ENCODE results near the gene SIN3A. TPM values are rescaled to one million over a fixed set of nuclear protein-coding genes. Genes with fewer than 3 reads are reported as not detected.
A peak's percentile ranks its signal among the peaks of the same experiment; 100 is the strongest.
"Not testable (repeated sequence)": the region's sequence is repeated elsewhere in the genome, so short reads cannot be mapped to it uniquely, and the experiment has no call there.

Gene SIN3A
- 10 to 100 TPM; 14.6 to 62.6 (median 26.3) TPM for total RNA-seq

DNA sequence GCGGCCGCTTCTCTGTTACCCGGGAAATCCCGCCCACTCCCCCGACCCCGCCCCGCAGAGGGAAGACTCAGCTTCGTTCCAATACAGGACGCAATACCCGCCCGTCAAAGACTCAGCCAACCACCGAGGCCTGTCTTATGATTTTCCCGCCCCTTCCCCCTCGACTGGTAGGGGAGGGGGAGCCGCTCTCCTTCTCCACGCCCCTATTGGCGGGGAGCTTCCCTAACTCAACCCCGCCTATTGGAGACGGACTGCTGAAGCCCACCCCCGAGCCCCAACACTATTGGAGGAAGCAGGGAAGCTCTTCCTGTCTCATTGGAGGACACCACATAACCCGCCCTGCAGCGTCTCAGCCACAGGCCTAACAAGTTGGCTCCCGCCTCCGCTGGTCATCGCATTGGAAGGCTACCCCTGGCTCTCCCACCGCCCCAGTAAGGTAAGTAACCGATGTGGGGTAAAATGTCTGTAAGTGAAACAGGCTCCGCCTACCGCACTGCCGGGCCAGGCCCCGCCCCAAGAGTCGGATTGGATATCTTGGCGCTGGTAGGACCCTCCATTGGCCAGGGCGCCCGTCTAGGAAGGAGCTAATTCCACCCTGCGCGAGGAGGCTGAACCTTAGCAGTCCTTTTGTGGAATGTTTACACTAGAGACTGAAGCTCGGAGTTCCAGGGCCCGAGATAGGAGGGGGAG lies at the start of gene SIN3A:
Gene SIN3A, minus strand, starts transcription at position 17 of the 690 bp plus-strand sequence. CDS start 21,315 bp downstream, outside the sequence.
- H3K4me3 ChIP-seq = peak within 1 kb of the TSS; percentile 44 to 96 (median 78)
- peak within 1 kb of the TSS; percentile 77 to 83 for H3K27ac ChIP-seq
- in situ Hi-C loops (cut with MboI; ENCODE audit: low pct_unique_long_range_greater_than_20kb in 2 of 9, low sequenced_read_pairs in 9 of 9, unreplicated experiment in 9 of 9) = no loop called here
- WGBS, 10 experiments = 0 to 1% (median 0%) methylated on average over 5 to 18 of the region's 39 CpGs; no CpG with 5 or more reads in 6 of the 10 experiments
- peak; percentile 29 to 76 (median 72) for ATAC-seq (replicated peaks in 6 of 8)
- H3K4me1 ChIP-seq (replicated peaks in 1 of 2) = peaks cover 0 to 3% of the 10 kb centered on the region in 2 donors

DNA sequence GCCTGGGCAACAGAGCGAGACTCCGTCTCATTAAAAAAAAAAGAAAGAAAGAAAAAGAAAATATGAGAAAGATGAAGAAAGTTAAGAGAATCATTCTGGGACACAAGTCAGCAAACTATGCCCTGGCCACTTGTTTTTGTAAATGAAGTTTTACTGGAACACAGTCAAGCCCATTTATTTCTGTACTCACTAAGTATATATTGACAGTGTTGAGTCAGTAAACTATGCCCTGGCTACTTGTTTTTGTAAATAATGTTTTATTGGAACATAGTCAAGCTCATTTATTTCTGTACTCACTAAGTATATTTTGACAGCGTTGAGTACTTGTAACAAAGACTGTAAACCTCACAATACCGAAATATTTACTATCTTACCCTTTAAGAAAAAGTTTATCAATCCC lies 42.2 kb upstream of the SIN3A start:
- Histone ChIP-seq H3K4me1 (replicated peaks in 1 of 2) (no peaks in the 10 kb centered on the region), H3K4me3 (no peak overlapping the region), H3K27ac (no peak overlapping the region)
- ATAC-seq (replicated peaks in 6 of 8) = no peak
- in situ Hi-C loops (cut with MboI; ENCODE audit: low pct_unique_long_range_greater_than_20kb in 2 of 9, low sequenced_read_pairs in 9 of 9, unreplicated experiment in 9 of 9) = no loop called here
- WGBS, 10 experiments = 88 to 100% (median 92%) methylated on average over 2 to 4 of the region's 4 CpGs

DNA sequence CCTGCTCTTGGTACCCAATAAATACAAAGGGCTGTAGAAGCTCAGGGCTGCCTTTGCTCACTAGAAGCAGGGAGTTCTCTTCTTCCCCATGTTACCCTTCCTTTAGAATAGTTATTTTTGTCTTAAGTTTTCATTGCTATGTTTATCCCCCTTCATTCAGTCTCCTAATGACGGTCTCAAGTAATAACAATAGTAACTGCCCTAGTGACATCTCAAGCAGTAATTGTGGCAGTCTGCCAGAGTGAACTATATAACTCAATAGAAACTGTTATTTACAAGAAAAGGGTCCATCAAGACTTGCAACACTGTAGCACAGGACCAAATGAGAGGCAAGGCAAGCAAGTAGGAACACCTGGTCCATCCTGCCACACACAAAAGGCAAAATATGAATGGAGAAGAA lies 32.5 kb upstream of the SIN3A start:
- in situ Hi-C loops (cut with MboI; ENCODE audit: low pct_unique_long_range_greater_than_20kb in 2 of 9, low sequenced_read_pairs in 9 of 9, unreplicated experiment in 9 of 9) = no loop called here
- H3K27ac ChIP-seq = no peak overlapping the region
- 71 to 100% (median 94%) methylated on average over 1 of the region's 1 CpG; no CpG with 5 or more reads in 4 of the 10 experiments for WGBS, 10 experiments
- peak in 1 of 8 experiments; percentile 24 for ATAC-seq (replicated peaks in 6 of 8)
- no peak overlapping the region for H3K4me3 ChIP-seq
- H3K4me1 ChIP-seq (replicated peaks in 1 of 2) = no peaks in the 10 kb centered on the region

GRCh38 chr15:75483556-75483955 lies 32.1 kb upstream of the SIN3A start:
- in situ Hi-C loops (cut with MboI; ENCODE audit: low pct_unique_long_range_greater_than_20kb in 2 of 9, low sequenced_read_pairs in 9 of 9, unreplicated experiment in 9 of 9); H3K4me1 ChIP-seq (replicated peaks in 1 of 2); ATAC-seq (replicated peaks in 6 of 8); H3K4me3 ChIP-seq; H3K27ac ChIP-seq: not testable (repeated sequence)
- WGBS, 10 experiments = 61 to 100% (median 96%) methylated on average over 1 to 5 of the region's 5 CpGs; no CpG with 5 or more reads in 1 of the 10 experiments

- no peak for ATAC-seq (replicated peaks in 6 of 8)
- H3K27ac ChIP-seq = no peak overlapping the region
- in situ Hi-C loops (cut with MboI; ENCODE audit: low pct_unique_long_range_greater_than_20kb in 2 of 9, low sequenced_read_pairs in 9 of 9, unreplicated experiment in 9 of 9) = no loop called here
- no peaks in the 10 kb centered on the region for H3K4me1 ChIP-seq (replicated peaks in 1 of 2)
- WGBS, 10 experiments = 86 to 100% (median 100%) methylated on average over 1 of the region's 1 CpG; no CpG with 5 or more reads in 4 of the 10 experiments
- no peak overlapping the region for H3K4me3 ChIP-seq
Observed at GRCh38 chr15:75483106-75483505, 31.6 kb upstream of the SIN3A start.

- H3K4me3 ChIP-seq; H3K4me1 ChIP-seq (replicated peaks in 1 of 2); ATAC-seq (replicated peaks in 6 of 8); H3K27ac ChIP-seq; in situ Hi-C loops (cut with MboI; ENCODE audit: low pct_unique_long_range_greater_than_20kb in 2 of 9, low sequenced_read_pairs in 9 of 9, unreplicated experiment in 9 of 9): not testable (repeated sequence)
- 100% methylated on average over 2 to 3 of the region's 54 CpGs; no CpG with 5 or more reads in 8 of the 10 experiments for WGBS, 10 experiments
Observed at GRCh38 chr15:75480463-75480862, 29.0 kb upstream of the SIN3A start.

DNA sequence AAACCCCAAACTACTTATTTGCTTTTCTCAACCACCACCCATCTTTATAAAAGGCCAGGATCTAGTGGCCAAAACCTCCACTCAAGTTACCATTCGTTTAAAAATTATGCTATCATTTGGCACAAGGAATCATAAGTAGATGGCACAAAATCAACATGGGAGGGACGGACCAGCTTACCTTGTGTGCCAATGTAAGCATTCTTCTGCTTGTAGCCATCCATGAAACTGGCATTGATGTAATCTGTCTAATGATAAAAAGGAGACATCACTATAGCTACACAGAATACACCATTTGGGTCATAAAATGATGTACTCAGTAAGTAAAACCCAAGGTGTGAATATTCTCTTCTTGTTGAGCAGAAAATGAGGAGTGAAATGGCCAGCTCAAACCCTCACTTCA lies 28.2 kb upstream of the SIN3A start:
- H3K4me3 ChIP-seq = no peak overlapping the region
- 75 to 100% (median 100%) methylated on average over 1 to 2 of the region's 2 CpGs; no CpG with 5 or more reads in 2 of the 10 experiments for WGBS, 10 experiments
- no peak for ATAC-seq (replicated peaks in 6 of 8)
- in situ Hi-C loops (cut with MboI; ENCODE audit: low pct_unique_long_range_greater_than_20kb in 2 of 9, low sequenced_read_pairs in 9 of 9, unreplicated experiment in 9 of 9) = no loop called here
- H3K27ac ChIP-seq = no peak overlapping the region
- H3K4me1 ChIP-seq (replicated peaks in 1 of 2) = no peaks in the 10 kb centered on the region

- in situ Hi-C loops (cut with MboI; ENCODE audit: low pct_unique_long_range_greater_than_20kb in 2 of 9, low sequenced_read_pairs in 9 of 9, unreplicated experiment in 9 of 9); ATAC-seq (replicated peaks in 6 of 8); H3K4me1 ChIP-seq (replicated peaks in 1 of 2); H3K27ac ChIP-seq; H3K4me3 ChIP-seq: not testable (repeated sequence)
- WGBS, 10 experiments = 80 to 100% (median 100%) methylated on average over 1 to 5 of the region's 5 CpGs; no CpG with 5 or more reads in 1 of the 10 experiments
Observed at GRCh38 chr15:75477094-75477493, 25.6 kb upstream of the SIN3A start.

GRCh38 chr15:75468913-75469598 lies 17.6 kb upstream of the SIN3A start:
- no peak overlapping the region for H3K4me3 ChIP-seq
- in situ Hi-C loops (cut with MboI; ENCODE audit: low pct_unique_long_range_greater_than_20kb in 2 of 9, low sequenced_read_pairs in 9 of 9, unreplicated experiment in 9 of 9) = no loop called here
- WGBS, 10 experiments = 67 to 100% (median 95%) methylated on average over 1 to 2 of the region's 2 CpGs; no CpG with 5 or more reads in 6 of the 10 experiments
- H3K4me1 ChIP-seq (replicated peaks in 1 of 2) = no peaks in the 10 kb centered on the region
- H3K27ac ChIP-seq = no peak overlapping the region
- ATAC-seq (replicated peaks in 6 of 8) = peak in 2 of 8 experiments; percentile 33 to 66

- ATAC-seq (replicated peaks in 6 of 8) = no peak
- Histone ChIP-seq H3K27ac (no peak overlapping the region), H3K4me1 (replicated peaks in 1 of 2) (peaks cover 2 to 7% of the 10 kb centered on the region in 2 donors), H3K4me3 (no peak overlapping the region)
- 40 to 100% (median 79%) methylated on average over 1 to 2 of the region's 4 CpGs; no CpG with 5 or more reads in 4 of the 10 experiments for WGBS, 10 experiments
- in situ Hi-C loops (cut with MboI; ENCODE audit: low pct_unique_long_range_greater_than_20kb in 2 of 9, low sequenced_read_pairs in 9 of 9, unreplicated experiment in 9 of 9) = no loop called here
Observed at GRCh38 chr15:75460646-75461045, 9.2 kb upstream of the SIN3A start.

DNA sequence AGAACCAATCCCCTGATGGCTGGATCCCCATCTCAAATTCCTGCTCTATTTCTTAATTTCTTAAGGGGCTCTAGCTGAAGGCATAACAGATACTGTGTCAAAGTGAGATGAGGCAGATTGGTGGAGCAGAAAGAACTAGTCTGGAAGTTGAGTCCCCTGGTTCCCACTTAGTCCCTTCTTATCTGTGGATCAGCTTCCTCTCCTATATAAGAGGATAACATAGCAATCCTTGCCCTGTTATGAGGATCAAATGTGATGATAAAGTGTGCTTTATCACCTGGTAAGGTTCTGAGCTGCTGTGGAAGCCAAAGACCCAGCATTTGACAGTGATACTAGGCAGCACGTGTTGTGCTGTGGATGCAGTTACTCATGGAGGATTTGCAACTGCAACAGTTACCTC lies 8.1 kb upstream of the SIN3A start:
- 0 to 100% (median 100%) methylated on average over 1 of the region's 1 CpG; no CpG with 5 or more reads in 5 of the 10 experiments for WGBS, 10 experiments
- Histone ChIP-seq H3K4me3 (no peak overlapping the region), H3K4me1 (replicated peaks in 1 of 2) (peaks cover 2 to 7% of the 10 kb centered on the region in 2 donors), H3K27ac (no peak overlapping the region)
- in situ Hi-C loops (cut with MboI; ENCODE audit: low pct_unique_long_range_greater_than_20kb in 2 of 9, low sequenced_read_pairs in 9 of 9, unreplicated experiment in 9 of 9) = no loop called here
- ATAC-seq (replicated peaks in 6 of 8) = no peak

DNA sequence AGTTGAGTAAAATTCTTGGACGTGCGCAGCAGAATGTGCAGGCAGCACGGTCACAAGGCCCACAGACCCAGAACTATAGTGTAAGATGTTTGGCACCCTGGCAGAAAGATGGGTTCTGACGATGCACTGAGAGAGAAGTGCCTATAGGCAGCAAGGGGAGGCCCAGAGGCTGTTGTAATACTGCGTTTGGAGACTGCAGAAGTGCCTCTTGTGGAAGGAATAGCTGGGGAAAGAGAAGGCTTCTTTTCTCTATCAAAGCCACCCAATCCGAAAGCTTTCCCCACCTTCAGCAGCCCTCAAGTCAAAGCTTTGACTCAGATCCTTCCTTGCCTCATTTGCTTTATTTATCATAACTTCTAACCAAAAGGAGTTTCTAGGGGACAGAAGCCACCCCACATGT lies 5.2 kb upstream of the SIN3A start:
- WGBS, 10 experiments = 15 to 72% (median 41%) methylated on average over 1 to 5 of the region's 6 CpGs; no CpG with 5 or more reads in 2 of the 10 experiments
- H3K4me3 ChIP-seq = peak overlapping the region in 1 of 5 donors; percentile 99
- peaks cover 1 to 3% of the 10 kb centered on the region in 2 donors for H3K4me1 ChIP-seq (replicated peaks in 1 of 2)
- no peak overlapping the region for H3K27ac ChIP-seq
- no peak for ATAC-seq (replicated peaks in 6 of 8)
- in situ Hi-C loops (cut with MboI; ENCODE audit: low pct_unique_long_range_greater_than_20kb in 2 of 9, low sequenced_read_pairs in 9 of 9, unreplicated experiment in 9 of 9) = no loop called here

GRCh38 chr15:75455982-75456531 lies 4.6 kb upstream of the SIN3A start:
- WGBS, 10 experiments = 0 to 17% (median 3%) methylated on average over 1 to 17 of the region's 24 CpGs; no CpG with 5 or more reads in 1 of the 10 experiments
- peaks cover 0 to 3% of the 10 kb centered on the region in 2 donors for H3K4me1 ChIP-seq (replicated peaks in 1 of 2)
- no peak overlapping the region for H3K27ac ChIP-seq
- in situ Hi-C loops (cut with MboI; ENCODE audit: low pct_unique_long_range_greater_than_20kb in 2 of 9, low sequenced_read_pairs in 9 of 9, unreplicated experiment in 9 of 9) = no loop called here
- peak overlapping the region; percentile 78 to 99 (median 91) for H3K4me3 ChIP-seq
- peak in 1 of 8 experiments; percentile 0 for ATAC-seq (replicated peaks in 6 of 8)

Measured in motor neuron (in vitro differentiated cells).